ENCODE data around the gene LRPAP1.

LRPAP1 gene

DNA sequence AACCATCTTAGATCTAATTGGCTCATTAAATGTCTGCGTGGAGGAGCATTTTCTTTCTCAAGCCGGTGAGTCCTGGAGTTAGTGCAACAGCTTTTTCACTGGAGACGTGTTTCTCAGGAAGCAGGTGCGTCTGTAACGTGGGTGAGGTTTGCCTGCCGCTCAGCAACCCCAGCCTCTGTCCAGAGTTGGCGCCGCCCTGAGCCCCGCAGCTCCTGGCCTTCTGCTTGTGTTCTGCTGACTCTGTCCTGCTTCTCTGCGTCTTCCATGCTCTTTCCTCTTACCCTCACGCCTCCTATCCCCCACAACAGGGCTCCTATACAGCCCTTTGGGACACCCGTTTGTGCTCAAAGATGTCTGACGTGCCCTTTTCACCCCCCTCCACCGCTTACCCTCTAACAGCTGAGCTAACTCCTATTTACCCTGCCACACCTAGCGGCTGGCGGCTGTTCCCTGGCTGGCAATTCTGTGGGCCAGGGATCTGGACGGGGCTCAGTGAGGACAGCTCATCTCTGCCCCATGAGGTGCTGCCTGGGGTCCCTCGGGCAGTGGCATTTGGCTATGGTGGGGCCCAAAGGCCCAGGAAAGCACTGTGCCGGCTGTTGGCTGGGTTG is 50.3 kb downstream of the LRPAP1 start:
- H3K4me3 ChIP-seq (ENCODE audit: low read depth, low read length): no peak overlapping the region
- TF ChIP-seq, protein P1, sequence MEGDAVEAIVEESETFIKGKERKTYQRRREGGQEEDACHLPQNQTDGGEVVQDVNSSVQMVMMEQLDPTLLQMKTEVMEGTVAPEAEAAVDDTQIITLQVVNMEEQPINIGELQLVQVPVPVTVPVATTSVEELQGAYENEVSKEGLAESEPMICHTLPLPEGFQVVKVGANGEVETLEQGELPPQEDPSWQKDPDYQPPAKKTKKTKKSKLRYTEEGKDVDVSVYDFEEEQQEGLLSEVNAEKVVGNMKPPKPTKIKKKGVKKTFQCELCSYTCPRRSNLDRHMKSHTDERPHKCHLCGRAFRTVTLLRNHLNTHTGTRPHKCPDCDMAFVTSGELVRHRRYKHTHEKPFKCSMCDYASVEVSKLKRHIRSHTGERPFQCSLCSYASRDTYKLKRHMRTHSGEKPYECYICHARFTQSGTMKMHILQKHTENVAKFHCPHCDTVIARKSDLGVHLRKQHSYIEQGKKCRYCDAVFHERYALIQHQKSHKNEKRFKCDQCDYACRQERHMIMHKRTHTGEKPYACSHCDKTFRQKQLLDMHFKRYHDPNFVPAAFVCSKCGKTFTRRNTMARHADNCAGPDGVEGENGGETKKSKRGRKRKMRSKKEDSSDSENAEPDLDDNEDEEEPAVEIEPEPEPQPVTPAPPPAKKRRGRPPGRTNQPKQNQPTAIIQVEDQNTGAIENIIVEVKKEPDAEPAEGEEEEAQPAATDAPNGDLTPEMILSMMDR (IDR thresholded peaks at IDR 0.05; ENCODE audit: insufficient read depth, low read depth, low read length, missing control alignments): no peak
- DNase-seq (ENCODE audit: low read depth): no peak

DNA sequence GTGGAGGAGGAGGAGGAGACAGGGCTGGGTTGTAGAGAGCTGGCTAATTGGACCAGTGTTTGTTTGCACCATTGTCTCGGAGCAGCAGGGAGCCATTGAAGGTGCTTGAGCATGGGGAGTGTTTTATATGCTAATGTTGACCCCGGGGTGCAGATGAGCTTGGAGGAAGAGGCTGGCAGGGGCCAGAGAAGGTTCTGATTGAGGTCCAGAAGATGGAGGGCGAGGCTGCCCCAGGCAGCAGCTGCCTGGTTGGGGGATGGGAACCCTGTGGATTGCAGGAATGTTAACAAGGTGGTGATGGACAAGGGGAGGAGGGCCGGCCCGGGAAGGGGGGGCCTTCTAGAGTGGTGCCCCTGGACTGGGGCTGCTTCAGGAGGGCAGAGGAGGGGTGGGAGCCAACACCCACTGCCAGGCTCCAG is 51.1 kb downstream of the LRPAP1 start:
- DNase-seq (ENCODE audit: low read depth): no peak
- TF ChIP-seq, protein P1 (IDR thresholded peaks at IDR 0.05; ENCODE audit: insufficient read depth, low read depth, low read length, missing control alignments): no peak
- H3K4me3 ChIP-seq (ENCODE audit: low read depth, low read length): no peak overlapping the region

DNA sequence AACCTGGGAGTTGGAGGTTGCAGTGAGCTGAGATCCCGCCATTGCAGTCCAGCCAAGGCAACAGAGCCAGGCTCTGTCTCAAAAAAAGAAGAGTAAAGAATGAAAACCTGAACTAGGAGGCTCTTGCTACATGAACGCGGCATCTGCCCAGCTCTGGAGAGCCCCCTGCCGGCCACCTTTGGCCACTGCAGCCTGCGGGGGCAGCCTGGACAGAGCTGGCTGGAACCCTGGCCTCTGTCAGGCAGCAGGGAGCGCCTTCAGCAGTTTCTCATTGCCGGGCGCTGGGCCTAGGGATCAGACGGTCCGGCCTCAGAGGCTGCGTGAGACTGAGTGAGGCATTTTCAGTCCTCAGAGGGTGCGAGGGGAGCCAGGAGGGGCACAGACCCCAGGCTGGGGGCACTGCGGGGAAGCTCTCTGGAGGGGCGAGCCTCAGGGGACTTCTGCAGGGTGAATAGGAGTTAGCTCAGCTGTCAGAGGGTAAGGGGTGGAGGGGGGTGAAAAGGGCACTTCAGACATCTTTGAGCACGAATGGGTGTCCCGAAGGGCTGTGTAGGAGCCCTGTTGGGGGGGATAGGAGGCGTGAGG is 51.6 kb downstream of the LRPAP1 start:
- TF ChIP-seq, protein P1 (IDR thresholded peaks at IDR 0.05; ENCODE audit: insufficient read depth, low read depth, low read length, missing control alignments): peak; percentile 98
- DNase-seq (ENCODE audit: low read depth): peak; percentile 65
- H3K4me3 ChIP-seq (ENCODE audit: low read depth, low read length): no peak overlapping the region

DNA sequence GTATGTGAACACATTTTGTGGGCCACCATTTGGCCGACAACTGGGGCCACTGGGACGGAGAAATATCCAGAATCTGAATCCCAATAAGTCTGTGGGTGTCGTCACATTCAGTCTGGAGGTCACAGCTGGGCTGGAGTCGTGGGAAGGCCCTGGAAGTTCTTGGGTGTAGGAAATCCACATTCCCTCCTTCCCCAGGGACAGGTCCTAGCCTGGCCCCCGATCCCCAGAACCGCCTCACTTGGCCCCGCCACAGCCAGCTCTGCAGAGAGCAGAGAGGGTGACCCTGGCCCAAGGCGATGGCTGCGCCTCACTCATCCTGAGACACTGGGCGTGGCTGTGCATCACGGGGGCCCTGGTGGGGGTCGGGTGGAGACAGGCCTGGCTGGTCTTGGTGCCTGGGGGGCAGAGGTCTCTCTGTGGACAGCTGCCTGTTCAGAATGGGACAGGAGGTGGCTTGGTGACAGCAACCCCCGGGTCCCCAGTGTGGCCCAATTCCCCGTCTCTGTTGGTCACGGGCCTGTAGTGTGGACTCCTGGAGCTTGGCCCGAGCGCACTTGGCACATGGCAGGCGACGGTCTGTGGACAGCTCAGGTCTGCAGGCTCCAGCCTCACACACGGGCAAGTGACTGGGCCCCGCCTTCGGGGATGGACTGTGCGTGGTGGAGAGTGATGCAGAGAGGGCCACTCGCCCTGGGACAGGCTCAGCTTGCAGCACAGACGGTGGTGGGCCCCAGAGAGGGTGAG is 52.7 kb downstream of the LRPAP1 start:
- no peak overlapping the region for H3K4me3 ChIP-seq (ENCODE audit: low read depth, low read length)
- TF ChIP-seq, protein P1 (IDR thresholded peaks at IDR 0.05; ENCODE audit: insufficient read depth, low read depth, low read length, missing control alignments): no peak
- no peak for DNase-seq (ENCODE audit: low read depth)

DNA sequence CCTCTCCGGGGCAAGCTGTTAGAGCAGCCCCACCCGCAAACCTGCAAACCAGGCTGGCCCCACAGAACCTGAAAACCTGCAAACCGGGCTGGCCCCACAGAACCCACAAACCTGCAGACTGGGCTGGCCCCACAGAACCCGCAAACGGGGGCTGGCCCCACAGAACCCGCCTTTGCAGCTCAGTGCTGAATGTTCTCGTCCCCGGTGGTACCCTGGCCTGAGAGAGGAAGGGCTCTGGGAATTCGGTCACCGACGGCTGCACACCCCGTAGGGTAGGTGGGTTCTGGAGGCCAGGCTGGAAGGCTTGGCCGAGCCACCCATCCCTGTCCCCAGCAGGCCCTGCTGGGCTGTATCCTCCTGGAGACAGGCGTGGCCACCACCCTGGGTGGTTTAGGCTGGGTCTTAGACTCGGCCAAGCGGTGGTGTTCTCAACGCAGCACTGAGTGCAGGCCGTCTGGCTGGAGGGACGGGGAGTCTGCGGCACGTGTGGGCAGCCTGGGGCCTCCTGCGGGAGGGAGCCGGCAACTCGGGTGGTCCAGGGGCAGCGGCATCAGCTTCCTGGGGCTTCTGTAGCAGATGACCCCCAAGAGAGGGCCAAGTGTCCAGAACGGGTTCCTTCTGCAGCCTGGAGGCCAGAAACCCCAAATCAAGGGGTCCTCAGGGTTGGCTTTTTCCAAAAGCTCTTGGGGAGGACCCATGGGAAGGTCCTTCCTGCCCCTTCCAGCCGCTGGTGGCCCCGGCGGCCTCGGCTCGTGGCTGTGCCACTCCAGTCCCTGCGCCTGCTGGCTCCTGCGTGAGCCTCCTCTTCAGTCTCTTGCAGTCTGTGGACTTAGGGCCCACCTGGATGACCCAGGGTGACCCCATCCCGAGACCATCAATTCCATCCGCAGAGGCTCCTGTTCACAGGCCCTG is 53.5 kb downstream of the LRPAP1 start:
- DNase-seq (ENCODE audit: low read depth): no peak
- no peak overlapping the region for H3K4me3 ChIP-seq (ENCODE audit: low read depth, low read length)
- TF ChIP-seq, protein P1 (IDR thresholded peaks at IDR 0.05; ENCODE audit: insufficient read depth, low read depth, low read length, missing control alignments): no peak

DNA sequence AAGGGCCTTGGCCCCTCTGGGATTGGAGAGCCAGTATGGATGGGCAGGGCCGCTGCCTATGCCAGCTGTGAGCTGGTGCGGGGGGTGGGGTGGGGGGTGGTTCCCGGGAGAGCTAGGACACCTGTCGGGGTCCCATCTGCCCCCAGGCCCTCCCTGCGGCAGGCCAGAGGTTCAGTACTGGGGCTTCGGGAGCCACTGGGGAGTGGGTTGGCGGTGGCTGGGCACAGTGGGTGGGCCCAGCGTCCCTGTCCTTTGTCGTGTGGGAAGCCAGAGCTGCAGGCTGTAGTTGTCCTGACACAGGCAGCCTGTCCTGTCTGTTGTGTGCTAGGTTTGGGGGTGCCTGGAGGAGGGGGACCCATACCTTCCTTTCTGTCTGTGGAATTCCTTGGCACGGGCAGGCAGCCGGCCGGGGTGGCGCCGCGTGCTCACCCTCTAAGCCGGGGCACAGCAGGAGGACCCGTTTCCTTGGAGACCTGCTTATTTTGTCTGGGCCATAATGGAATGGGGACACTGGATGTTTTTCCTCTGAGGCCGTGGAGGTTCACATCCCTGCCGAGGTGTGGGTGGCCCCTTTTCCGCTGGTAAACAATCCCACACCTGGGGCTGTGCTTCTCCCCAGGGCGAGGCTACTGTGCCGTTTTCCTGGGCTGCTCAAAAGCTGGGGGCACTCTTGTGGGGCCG is 54.3 kb downstream of the LRPAP1 start:
- no peak overlapping the region for H3K4me3 ChIP-seq (ENCODE audit: low read depth, low read length)
- TF ChIP-seq, protein P1 (IDR thresholded peaks at IDR 0.05; ENCODE audit: insufficient read depth, low read depth, low read length, missing control alignments): no peak
- no peak for DNase-seq (ENCODE audit: low read depth)
